HL-60/S4 (cell line): Measurements from ENCODE around the gene NTRK3.
"Not testable (repeated sequence)": the region's sequence is repeated elsewhere in the genome, so short reads cannot be mapped to it uniquely, and the experiment has no call there.

Experiments
- in situ Hi-C: fragments of 300-500 bp; cut with MboI; formaldehyde crosslinking; loops from 2 replicates; pipeline ENCODE4 v1.14.3; 2022; ENCODE audit warnings: low sequenced_read_pairs

Gene NTRK3

DNA sequence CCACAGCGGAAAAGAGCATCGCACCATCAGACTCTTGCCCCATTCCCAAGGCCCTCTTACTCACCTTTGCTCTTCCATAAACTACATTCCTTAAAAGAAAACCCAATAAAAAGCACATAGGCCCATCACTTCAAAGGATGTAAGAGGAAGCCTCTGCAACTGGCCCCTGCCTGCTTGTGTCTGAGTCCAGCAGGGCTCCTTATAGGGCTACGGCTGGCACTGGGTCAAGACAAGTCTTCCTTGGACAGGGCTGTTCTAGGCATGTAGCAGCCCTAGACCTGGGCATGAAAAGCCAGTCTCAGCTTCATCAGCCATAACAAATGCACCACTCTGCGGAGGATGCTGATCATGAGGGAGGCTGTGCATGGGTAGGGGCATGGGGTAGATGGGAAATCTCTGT, 218.3 kb downstream of the NTRK3 start:
- in situ Hi-C loops, result no loop called here

DNA sequence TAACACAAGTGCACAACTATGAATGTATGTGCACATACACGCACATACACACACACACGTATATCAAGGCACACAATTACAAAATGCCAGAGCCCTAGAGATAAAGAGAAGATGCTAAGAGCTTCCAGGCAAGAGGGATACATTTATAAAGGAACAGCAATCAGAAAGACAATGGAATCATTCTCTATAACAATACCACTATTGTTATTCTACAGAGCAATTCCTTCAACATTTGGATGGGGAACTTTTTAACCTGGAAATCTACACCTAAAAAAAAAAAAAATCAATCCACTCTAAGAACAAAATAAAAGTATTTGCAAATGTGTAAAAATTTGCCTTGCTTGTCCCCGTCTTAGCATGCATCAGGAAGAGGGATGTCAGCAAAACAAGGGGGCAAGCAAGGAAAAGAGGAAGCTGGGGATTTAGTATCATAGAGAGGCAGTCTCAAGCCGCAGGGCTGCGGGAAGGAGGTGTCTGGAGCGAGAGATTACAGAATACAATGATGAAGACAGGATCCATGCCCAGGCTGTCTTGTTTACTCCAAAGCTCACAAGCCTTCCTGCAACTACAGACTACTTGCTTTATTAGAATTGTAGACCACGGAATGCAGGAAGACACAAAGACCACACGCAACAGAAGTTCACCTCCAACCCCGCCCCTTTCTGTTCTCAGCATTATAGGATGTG, 220.2 kb downstream of the NTRK3 start:
- in situ Hi-C loops, result no loop called here

DNA sequence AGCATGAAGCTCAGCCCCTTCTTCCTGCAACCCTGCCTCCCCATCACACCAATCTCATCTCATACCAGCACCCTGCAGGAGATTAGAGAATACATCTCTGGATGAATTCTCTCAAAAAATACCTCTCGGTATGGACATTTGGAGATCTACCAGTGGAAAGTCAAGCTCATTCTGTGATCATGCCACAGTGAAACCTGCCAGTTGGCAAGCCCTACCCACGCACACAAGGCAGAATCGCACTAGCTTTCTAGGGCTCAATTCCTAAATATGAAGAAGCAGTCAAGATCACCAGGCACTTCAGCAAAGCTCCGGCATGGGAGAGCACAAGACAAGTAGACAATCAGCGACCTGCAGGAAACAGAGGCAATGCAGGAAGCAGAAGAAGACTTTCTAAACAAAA, 221.2 kb downstream of the NTRK3 start:
- in situ Hi-C loops, result no loop called here

DNA sequence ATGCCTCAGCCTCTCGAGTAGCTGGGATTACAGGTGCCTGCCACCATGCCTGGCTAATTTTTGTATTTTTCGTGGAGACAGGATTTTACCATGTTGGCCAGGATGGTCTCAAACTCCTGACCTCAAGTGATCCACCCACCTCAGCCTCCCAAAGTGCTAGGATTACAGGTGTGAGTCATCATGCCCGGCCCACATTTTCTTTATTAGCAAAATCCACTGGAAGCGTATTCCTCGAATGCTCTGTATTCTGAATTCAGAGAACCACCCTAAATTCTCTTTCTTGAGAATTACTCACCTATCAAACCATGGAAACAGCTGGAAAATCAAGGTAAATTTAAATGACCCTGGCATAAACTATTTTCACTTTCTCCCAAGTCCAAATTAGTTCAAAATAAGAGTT, 223.1 kb downstream of the NTRK3 start:
- in situ Hi-C loops, result not testable (repeated sequence)

DNA sequence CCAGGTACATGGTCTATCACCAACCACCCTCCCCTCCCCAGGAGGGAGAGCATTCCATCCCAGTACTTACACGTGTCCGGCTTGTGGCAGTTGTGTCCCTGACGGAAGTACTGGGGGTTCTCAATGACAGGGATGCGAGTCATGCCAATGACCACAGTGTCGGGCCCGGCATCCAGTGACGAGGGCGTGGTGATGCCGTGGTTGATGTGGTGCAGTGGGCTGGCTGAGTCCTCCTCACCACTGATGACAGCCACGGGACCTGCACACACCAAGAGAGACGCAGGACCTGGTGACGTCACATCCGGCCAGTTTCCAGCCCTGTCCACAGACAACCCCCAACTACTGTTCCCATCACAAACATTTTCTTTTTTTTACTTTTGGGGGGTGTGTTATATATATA, 223.8 kb downstream of the NTRK3 start:
- in situ Hi-C loops, result no loop called here

DNA sequence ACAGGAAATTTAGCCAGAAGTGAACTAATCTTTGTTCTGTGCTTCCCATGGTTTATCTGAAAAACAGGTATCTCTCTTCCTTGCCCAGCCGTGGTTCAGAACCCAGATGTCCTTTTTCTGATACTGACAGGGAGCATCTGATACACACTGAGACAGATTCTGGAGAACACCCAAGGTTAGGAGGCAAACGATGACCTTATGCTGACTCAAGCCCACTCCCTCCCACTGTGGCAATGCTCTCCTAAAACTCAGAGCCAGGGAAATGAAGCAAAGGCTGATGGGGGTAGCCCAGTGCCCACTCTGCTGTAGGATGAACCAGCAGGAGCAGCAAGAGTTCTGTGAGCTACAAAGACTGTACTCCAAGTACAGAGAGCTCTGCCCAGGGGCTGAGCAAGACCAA, 225.1 kb downstream of the NTRK3 start:
- in situ Hi-C loops, result no loop called here

DNA sequence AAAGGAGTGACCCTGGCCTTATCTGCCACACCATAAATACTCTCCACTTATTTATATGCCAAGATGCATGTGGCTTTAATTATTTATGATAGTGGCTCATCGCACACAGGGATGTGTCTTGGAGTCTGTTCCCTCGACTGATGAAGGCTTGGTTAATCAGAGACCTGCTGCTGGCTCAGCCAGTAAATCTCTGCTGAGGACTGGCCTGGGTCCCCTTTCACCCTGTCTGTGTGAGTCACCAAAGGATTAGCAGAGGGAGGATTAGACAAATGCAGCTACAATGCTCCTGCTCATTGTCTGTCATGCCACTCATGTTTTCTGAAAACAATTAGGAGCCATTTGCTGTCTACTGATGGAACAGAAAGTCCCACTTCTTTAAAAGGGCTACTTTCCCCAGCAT, 226.8 kb downstream of the NTRK3 start:
- in situ Hi-C loops, result no loop called here

DNA sequence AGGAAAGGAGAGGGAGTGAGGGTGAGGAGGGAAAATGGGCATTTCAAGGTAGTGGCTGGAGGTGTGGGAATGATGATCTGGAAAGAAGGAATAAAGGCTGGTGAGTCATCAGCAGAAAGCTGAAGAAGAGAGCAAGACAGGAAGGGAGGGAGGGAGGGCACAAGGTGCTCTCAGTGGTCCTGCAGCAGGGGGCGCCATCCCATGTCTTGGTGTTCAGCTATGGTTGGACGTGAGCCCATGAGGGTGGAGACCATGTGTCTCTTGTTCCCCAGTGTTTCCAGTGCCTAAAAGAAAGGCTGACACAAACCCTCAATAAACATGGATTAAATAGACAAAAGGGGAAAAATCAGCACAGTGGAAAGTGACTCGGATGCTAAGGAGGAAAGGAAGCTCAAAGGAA, 228.5 kb downstream of the NTRK3 start:
- in situ Hi-C loops, result no loop called here

DNA sequence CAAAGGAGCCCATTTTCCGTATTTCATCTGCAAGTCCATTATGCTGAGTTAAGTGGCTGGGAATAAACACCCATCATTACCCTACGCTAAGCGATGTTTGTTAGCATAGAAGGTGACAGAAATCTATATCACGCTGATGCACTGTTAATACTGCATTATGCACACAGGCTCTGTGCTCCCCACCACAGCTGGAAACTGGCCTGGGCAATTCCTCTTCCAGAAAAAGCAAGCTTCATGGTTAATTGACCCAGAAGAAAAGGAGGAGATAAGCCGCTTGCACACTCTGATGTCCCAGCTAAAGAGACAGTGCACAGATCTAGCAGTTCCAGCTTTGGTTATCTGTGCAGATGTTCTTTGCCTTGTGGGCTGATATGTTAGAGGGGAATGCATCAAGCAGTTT, 232.6 kb downstream of the NTRK3 start:
- in situ Hi-C loops, result no loop called here

DNA sequence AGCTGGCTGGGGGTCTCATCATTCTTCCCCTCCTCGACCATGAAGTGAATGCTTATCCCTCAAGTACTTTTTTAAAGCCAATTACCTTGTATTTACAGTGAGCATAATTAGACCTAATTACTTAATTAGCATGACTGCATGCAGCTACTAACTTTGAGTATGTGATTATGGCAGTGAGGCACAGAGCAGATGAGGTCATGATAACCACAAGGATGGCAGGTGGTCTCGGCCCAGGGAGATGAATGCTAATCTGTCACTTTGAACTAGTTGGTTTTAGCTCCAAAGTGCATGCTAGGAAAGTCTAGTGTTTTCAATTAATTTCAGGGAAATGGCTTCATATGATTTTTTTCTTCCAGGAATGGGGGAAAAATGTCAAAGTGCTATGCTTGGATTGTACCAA, 233.8 kb downstream of the NTRK3 start:
- in situ Hi-C loops, result no loop called here

DNA sequence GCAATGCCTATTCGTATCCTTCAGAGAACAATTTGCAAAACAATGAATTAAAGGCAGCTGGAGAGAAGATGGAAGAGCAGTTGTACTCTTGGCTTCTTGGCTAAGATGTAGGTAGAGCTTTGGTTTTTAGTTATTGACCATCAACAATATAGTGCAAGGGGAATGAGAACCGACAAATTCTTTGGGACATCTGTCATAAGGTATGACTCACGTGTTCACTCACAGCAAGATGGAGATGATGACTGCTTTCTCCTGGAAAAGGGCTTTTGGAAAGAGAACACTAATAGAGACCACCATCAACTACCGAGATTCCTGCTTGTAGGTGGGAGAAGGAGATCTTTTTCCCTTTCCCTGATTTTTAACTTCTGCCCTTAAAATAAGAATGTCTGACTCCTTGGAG, 234.9 kb downstream of the NTRK3 start:
- in situ Hi-C loops, result no loop called here

DNA sequence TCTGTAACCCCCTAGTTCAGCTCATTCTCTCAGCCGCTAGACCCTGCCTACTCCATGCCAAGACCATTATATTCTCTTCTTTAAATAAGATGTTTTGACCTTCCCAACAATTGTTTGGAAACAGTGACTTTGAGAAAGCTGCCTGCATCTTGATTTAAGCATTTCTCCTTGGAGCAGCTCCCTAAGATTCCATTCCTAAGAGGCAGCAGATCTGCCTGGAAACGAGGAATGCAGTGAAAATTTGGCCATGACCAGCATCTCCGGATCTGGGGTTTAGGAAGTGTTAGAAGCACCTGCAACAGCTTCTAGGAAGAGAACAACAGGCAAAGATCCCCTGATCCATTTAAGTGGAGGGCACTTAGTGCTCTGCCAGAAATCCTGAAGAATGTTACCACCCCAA, 235.7 kb downstream of the NTRK3 start:
- in situ Hi-C loops, result no loop called here

DNA sequence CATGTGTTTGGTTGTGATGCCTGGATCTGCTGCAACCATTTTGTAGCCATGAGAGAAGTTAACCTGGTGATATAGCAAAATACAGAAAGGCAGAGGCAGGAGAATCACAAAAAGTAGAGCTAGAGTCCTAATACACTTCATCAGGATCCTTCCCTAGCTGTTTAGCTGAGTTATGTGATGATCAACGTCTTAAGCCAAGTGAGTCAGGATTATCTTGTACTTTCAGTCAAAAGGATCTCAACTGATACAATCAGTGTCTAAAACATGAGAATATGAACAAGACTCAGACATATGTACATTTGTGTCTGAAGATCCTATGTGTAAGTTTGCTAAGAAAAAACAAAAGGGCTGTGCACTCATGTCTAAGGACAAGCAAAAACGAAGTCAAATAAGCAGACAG, 236.9 kb downstream of the NTRK3 start:
- in situ Hi-C loops, result no loop called here

DNA sequence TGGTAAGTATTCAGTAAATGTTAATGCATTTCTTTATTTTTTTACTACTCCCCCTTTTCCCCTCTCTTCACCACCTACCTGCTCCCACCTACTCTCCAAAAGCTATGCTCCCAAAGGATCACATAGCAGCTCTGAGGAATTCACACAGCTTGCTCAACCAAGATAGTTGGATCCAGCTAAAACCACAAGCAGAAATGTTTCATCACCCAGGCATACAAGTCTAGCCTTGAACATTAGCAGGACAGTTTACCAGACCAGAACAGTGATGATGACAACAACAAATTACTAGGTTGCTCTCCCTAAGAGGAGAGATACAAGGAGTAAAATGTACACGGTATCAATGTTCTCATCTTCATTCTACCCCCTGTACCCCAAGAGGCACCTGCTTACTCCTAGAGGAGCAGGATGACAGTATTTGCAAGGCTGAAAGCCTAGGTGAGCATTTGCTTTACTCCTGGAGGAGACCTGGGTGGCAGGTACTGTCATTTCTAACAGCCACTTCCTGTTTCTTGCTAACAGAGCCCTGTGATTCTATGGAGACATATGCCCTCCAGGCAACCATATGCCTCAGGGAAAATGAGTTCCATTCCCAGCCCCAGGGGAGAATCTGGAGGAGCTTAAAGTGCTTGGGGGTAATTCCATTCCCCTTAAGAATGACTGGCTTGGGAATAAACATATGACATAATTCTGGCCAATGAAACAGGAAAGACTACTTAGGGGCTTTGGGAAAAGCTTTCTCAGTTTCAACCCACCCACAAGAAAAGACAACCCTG, 237.5 kb downstream of the NTRK3 start:
- in situ Hi-C loops, result no loop called here

DNA sequence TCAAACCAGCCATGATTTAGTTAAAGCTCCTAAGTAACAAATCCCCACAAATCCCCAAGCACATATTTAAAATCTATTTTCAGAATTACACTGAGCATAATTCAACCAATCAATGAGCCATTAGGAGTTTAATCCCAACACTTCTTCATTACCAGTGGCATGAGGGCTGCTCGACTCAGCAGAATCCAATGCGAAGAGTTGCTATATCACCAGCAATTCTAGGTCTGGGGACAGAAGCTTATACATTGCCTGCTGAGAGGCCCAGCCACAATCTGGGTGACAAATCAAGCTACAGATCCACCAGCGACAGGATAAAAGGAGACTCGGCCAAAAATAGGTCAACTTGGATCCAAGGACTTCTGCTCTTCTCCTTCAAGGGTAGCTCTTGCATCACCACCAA, 238.8 kb downstream of the NTRK3 start:
- in situ Hi-C loops, result no loop called here

DNA sequence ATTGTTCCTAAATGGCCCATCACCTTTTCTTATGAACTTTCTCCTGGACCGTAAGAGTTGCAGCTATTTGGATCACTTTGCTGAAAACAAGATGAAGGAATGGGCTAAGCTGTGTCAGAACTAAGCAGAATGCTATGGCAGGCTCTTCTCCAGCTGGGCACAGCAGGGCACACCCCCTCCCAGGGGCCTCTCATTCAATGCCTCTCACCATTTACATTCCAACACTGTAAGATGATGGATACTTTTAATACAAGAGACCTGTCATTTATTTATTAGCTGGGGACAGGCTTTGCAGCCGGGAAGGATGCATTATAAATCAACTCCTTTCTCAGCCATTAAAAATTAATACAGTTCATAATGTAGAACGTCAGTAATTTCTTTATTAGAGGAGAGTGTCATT, 240.1 kb downstream of the NTRK3 start:
- in situ Hi-C loops, result no loop called here

DNA sequence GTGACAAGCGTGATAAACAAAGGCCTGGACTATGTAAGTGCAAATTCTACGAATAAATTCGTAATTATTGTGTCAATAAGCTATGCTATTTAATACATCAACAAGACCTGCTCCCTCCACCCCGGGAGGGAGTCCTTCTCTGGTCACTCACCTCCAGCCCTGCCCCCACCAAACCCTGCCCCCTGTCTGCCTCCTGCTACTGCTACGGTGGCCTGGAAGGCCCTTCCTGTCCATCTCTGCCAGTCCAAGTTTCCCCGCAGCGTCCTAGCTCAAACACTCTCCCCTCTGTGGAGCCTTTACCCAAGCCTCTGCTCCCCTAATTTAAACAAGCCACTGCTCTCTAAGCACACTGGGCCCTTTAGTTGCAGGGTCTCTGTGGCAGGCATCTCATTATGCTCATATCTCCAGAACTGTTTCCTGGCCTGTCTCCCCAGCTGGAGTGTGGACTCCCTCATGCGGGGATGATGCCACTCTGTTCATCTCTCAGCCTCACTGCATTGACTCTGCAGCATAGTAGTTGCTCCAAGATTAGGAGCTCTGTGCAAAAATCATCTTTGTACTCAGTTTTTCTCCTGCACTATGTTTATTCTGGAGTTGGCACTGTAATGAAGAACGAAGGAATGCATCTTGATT, 241.2 kb downstream of the NTRK3 start:
- in situ Hi-C loops, result no loop called here

DNA sequence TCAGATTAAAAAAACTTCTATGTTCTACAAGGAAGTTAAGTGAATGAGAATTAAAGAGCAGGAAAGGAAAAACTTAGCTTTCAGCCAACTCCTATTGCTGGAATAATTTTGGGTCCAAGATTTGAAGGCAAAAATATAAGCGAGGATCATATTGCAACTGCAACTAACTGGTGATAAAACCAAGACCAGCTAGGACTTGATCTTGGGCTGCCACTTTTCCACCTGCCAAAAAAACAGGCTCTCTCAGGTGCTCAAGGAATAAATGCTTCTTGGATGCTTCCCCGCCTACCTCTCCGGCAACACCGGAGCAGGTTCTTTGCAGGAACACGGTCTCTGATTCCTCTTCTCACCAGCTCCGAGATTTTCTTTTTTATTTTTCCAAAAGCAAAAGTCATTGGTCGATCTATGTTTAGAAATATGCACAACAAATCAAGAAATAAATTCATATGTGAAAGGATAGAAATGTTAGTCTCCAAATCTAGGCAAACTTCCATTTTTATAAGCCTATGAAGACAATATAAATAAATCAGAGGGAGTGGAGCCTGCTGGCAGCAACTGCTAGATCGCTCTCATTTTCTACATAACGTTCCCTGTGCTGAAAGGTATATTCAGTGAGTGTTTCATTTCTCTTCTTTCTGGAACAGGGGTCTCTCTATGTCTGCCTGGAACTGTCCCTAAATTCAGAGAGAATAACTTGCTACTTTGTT, 241.9 kb downstream of the NTRK3 start:
- in situ Hi-C loops, result no loop called here

DNA sequence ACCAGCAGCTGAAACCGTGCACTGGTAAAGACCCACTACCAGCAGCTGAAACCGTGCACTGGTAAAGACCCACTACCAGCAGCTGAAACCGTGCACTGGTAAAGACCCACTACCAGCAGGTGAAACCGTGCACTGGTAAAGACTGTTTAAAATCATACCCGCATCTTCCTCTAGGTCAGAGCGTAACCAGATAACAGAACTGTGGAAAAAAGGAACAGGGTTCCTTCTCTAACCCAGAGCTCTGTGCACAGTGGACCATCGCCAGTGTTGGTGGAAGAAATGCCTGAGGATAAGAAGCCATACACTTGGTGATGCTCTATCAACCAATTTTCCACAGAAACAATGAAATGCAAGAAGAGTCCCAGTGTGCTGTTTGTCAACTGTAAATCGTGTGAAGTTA, 243.4 kb downstream of the NTRK3 start:
- in situ Hi-C loops, result no loop called here

DNA sequence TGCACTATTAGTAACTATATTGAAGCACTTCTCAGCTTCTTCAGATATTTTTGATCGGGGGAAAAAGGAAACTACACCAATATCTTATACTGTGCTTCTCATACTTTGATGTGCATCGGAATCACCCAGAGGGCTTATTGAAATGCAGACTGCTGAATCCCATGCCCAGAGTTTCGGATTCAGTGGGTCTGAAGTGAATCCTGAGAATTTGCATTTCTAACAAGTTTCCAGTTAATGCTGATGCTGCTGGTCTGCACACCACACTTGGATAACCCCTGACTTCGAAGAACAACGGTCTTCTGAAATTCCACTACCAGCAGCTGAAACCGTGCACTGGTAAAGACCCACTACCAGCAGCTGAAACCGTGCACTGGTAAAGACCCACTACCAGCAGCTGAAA, 243.9 kb downstream of the NTRK3 start:
- in situ Hi-C loops, result no loop called here

DNA sequence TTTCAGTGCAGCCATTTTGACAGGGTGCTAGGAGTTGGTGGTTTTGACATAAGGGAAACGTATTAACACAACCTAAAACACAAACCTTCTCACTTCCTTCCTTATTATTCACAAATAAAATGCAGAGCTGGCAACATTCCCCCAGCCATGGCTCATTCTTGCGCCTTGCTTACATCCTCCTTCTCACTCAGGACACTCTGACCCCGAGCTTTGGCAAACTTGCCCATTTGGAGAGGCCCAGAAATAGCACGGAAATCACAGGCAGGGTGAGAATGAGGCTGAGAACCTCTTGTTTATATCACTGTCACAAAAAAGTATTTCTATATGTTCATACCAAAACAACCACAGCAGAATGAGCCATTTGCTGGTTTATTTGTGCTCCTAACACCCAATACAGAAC, 244.3 kb downstream of the NTRK3 start:
- in situ Hi-C loops, result no loop called here

DNA sequence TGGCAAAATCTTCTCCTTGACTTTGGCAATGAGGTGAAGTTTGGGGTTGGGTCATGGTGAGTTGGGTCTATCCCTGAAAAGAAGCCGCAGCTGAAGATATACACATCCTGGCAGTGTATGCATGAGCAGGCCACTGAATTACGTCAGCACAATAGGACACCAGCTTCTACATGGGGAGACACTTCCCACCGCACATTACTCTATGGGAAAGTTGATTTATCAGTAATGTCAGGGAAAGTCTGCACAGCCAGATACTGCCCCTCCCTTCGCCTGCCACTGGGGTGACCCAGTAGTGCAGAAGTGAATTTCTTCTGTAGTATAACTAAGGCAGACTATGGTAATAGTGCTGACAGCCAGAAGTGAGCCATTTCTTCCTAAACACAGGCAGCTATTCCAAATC, 245.0 kb downstream of the NTRK3 start:
- in situ Hi-C loops, result no loop called here
